B cell (primary cell): Measurements from ENCODE around the gene PDGFA. TPM values are rescaled to one million over a fixed set of nuclear protein-coding genes. Genes with fewer than 3 reads are reported as not detected.

Experiments
- ATAC-seq: fragments of 200-7000 bp; cut with Tn5 transposase; one replicate; pipeline ENCODE4 v1.10.0; 2021; ENCODE audit warnings: low read depth, mild to moderate bottlenecking, moderate number of reproducible peaks, moderate library complexity
- CTCF ChIA-PET: fragments of 350-600 bp; sonication (Branson Sonifier 250); formaldehyde crosslinking; loops from one replicate; lab custom pipeline; 2021; ENCODE audit warnings: antibody characterized with exemption, inconsistent platforms; lab: Charles Lee
- POLR2A ChIA-PET: fragments of 350-600 bp; sonication (Branson Sonifier 250); formaldehyde crosslinking; loops from one replicate; lab custom pipeline; 2021; ENCODE audit warnings: antibody characterized with exemption; lab: Charles Lee
- DNase-seq: peaks from one replicate; pipeline ENCODE4 v3.0.0; 2013
- H2AFZ ChIP-seq: 2 replicates; pipeline ENCODE4 v1.6.1; 2012; ENCODE audit warnings: mild to moderate bottlenecking, low read depth, low read length; ENCODE audit not compliant: insufficient read depth, poor library complexity, severe bottlenecking
- H3K27ac ChIP-seq, 2 donors: 1 replicate in 1 of 2; 2 replicates in 1 of 2; pipeline ENCODE4 v1.5.1; 2012 to 2013; ENCODE audit warnings: low read length in 2 of 2, mild to moderate bottlenecking in 2 of 2, moderate library complexity in 1 of 2
- H3K27me3 ChIP-seq, 4 experiments: fragments of 200-600 bp in 1 of 4; sonication (generic) in 1 of 4; replicated peaks in 1 of 4; 1 replicate in 2 of 4; 2 replicates in 2 of 4; pipeline versions ENCODE4 v1.6.1 to v1.7.0; 2013 to 2016; ENCODE audit warnings: low read length in 3 of 4, mild to moderate bottlenecking in 2 of 4, mixed read lengths in 1 of 4, moderate library complexity in 1 of 4; ENCODE audit not compliant: insufficient read depth in 4 of 4, control insufficient read depth in 3 of 4; ENCODE audit errors: control extremely low read depth in 1 of 4
- H3K36me3 ChIP-seq, 2 experiments: replicated peaks in 1 of 2; 1 replicate in 1 of 2; 2 replicates in 1 of 2; pipeline versions ENCODE4 v1.6.1 to v1.7.1; 2013; ENCODE audit warnings: low read length in 1 of 2; ENCODE audit not compliant: insufficient read depth in 2 of 2, control insufficient read depth in 1 of 2; ENCODE audit errors: control extremely low read depth in 1 of 2, extremely low read depth in 1 of 2
- H3K4me1 ChIP-seq, 2 donors: fragments of 200-600 bp in 1 of 2; sonication (generic) in 1 of 2; 1 replicate in 1 of 2; 2 replicates in 1 of 2; pipeline versions ENCODE4 v1.5.1 to v1.6.1; 2013 to 2017; ENCODE audit warnings: low read length in 2 of 2; ENCODE audit not compliant: control insufficient read depth in 2 of 2, insufficient read depth in 2 of 2
- H3K4me2 ChIP-seq: replicated peaks from 2 replicates; pipeline ENCODE3; 2012; ENCODE audit warnings: mild to moderate bottlenecking, low read depth, low read length; ENCODE audit not compliant: poor library complexity, severe bottlenecking
- H3K4me3 ChIP-seq, 5 experiments: fragments of 200-600 bp in 1 of 5; sonication (generic) in 1 of 5; 1 replicate in 3 of 5; 2 replicates in 2 of 5; pipeline versions ENCODE4 v1.5.1 to v1.7.0; 2011 to 2016; ENCODE audit warnings: low read length in 4 of 5, mild to moderate bottlenecking in 4 of 5, low read depth in 2 of 5, control low read depth in 1 of 5, moderate library complexity in 1 of 5; ENCODE audit not compliant: insufficient read depth in 1 of 5; ENCODE audit errors: control extremely low read depth in 1 of 5, extremely low read depth in 1 of 5
- H3K79me2 ChIP-seq: fragments of 200-600 bp; sonication (generic); one replicate; pipeline ENCODE4 v1.6.0; 2016; ENCODE audit warnings: low read length; ENCODE audit not compliant: control insufficient read depth, insufficient read depth
- H3K9ac ChIP-seq: fragments of 200-600 bp; sonication (generic); 2 replicates; pipeline ENCODE4 v1.6.1; 2017; ENCODE audit warnings: mild to moderate bottlenecking, low read length, moderate library complexity
- H3K9me3 ChIP-seq, 3 donors: one replicate each; pipeline versions ENCODE4 v1.6.1 to v1.7.1; 2013; ENCODE audit warnings: low read length in 2 of 3; ENCODE audit not compliant: control insufficient read depth in 2 of 3, insufficient read depth in 1 of 3; ENCODE audit errors: control extremely low read depth in 1 of 3
- H4K20me1 ChIP-seq: 2 replicates; pipeline ENCODE4 v1.6.0; 2012; ENCODE audit warnings: mild to moderate bottlenecking, low read length; ENCODE audit not compliant: insufficient read depth, control insufficient read depth, poor library complexity, severe bottlenecking
- H3K27ac Mint-ChIP-seq: one replicate; pipeline ENCODE4 v1.8.0; 2021; ENCODE audit warnings: mixed read lengths
- H3K27me3 Mint-ChIP-seq: one replicate; pipeline ENCODE4 v1.8.0; 2021; ENCODE audit warnings: mixed read lengths
- H3K4me1 Mint-ChIP-seq: one replicate; pipeline ENCODE4 v1.8.0; 2021; ENCODE audit warnings: mixed read lengths
- H3K4me3 Mint-ChIP-seq: one replicate; pipeline ENCODE4 v1.8.0; 2021; ENCODE audit warnings: mixed read lengths
- H3K9me3 Mint-ChIP-seq: one replicate; pipeline ENCODE4 v1.8.0; 2022; ENCODE audit warnings: mixed read lengths; ENCODE audit not compliant: insufficient read depth
- EZH2 ChIP-seq: IDR thresholded peaks from 2 replicates; pipeline ENCODE4 v1.6.1; 2012; ENCODE audit warnings: borderline replicate concordance, low read depth, mild to moderate bottlenecking, moderate library complexity, low read length; ENCODE audit not compliant: insufficient read depth, poor library complexity, severe bottlenecking
- whole genome bisulfite sequencing: methylation state at CpG from one replicate; pipeline ENCODE4 v1.1.5; 2013; ENCODE audit warnings: missing lambda C conversion rate; ENCODE audit not compliant: insufficient coverage; 5-methylcytosine and 5-hydroxymethylcytosine counted together
- intact Hi-C: fragments of 100-400 bp; cut with micrococcal nuclease; formaldehyde crosslinking; loops from one replicate; pipeline ENCODE4 v1.10.0; 2022
- polyA plus RNA-seq: library from polyadenylated mRNA; depleted of rRNA; stranded (reverse); fragments of >200 nt; gene quantifications from 2 replicates; pipeline ENCODE4 v1.2.3, GENCODE V29; 2012
- total RNA-seq, 2 donors: library from RNA; stranded (reverse); fragments of 120-200 nt in 1 of 2; gene quantifications; 1 replicate in 1 of 2; 2 replicates in 1 of 2; pipeline versions ENCODE4 v1.2.3 to v1.2.4, GENCODE V29; 2013 to 2022
- TF ChIP-seq, protein P1 (sequence below): fragments of 200-600 bp; IDR thresholded peaks from one replicate; pipeline ENCODE4 v1.8.0; 2022; ENCODE audit warnings: antibody characterized with exemption, mild to moderate bottlenecking

Gene PDGFA
- total and polyA plus RNA-seq, 2 donors (not counting 1 experiment from before 2014, with no cell fraction given): 0.36 to 1.5 TPM

DNA sequence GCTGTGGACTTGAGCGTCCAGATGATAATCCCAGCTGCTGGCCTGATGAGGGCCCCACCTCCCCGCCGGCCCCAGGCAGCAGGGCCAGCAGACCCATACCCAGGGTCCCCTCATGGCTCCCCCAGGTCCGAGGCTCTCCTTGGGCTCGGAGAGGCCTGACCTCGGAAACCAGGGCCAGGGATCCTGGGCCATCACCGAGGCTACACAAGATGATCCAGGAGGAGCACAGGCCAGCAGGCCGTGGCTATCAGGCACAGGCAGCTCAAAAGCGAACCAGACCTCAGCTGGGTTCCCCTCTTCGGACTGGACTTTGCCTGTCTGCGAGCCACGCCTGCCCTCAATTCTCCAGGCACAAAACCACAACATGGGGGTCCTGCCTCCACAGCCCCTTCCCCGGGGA lies 17.4 kb downstream of the PDGFA start:
- no peak overlapping the region for H3K9ac ChIP-seq
- H3K79me2 ChIP-seq: no peaks in the 10 kb centered on the region
- Mint-ChIP-seq H3K27ac (no peak overlapping the region), H3K9me3 (no peaks in the 10 kb centered on the region), H3K4me1 (no peaks in the 10 kb centered on the region), H3K27me3 (no peaks in the 10 kb centered on the region), H3K4me3 (no peak overlapping the region)
- ChIA-PET POLR2A (no interaction called here), CTCF (no interaction called here)
- ATAC-seq (no peak), DNase-seq (no peak)
- H3K27ac ChIP-seq: no peak overlapping the region
- H3K4me1 ChIP-seq: no peaks in the 10 kb centered on the region
- H3K9me3 ChIP-seq: peaks cover 0 to 11% (median 0%) of the 10 kb centered on the region in 3 donors
- no peaks in the 10 kb centered on the region for H4K20me1 ChIP-seq
- H2AFZ ChIP-seq: no peak overlapping the region
- TF ChIP-seq EZH2: no peak
- TF ChIP-seq, protein P1, sequence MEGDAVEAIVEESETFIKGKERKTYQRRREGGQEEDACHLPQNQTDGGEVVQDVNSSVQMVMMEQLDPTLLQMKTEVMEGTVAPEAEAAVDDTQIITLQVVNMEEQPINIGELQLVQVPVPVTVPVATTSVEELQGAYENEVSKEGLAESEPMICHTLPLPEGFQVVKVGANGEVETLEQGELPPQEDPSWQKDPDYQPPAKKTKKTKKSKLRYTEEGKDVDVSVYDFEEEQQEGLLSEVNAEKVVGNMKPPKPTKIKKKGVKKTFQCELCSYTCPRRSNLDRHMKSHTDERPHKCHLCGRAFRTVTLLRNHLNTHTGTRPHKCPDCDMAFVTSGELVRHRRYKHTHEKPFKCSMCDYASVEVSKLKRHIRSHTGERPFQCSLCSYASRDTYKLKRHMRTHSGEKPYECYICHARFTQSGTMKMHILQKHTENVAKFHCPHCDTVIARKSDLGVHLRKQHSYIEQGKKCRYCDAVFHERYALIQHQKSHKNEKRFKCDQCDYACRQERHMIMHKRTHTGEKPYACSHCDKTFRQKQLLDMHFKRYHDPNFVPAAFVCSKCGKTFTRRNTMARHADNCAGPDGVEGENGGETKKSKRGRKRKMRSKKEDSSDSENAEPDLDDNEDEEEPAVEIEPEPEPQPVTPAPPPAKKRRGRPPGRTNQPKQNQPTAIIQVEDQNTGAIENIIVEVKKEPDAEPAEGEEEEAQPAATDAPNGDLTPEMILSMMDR: no peak
- no peak overlapping the region for H3K4me3 ChIP-seq
- no peaks in the 10 kb centered on the region for H3K27me3 ChIP-seq
- no peak overlapping the region for H3K4me2 ChIP-seq
- intact Hi-C loops: no loop called here
- H3K36me3 ChIP-seq: no peaks in the 10 kb centered on the region
- 92% methylated on average over 11 of the region's 13 CpGs for WGBS

DNA sequence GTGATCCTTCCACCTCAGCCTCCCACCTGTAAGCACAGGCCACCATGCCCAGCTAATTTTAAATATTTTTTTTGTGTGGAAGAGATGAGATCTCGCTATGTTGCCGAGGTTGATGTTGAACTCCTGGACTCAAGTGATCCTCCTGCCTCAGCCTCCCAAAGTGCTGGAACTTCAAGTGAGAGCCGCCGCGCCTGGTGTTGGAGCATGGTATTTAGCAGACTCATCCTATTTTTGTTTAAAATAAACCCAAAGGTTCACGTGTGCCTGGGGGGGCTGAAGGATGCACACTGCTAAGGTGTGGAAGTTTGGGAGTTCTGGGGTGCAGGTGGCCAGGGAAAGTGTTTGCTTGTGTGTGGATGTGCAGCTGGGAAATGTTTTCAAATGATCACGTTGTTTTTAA lies 18.1 kb downstream of the PDGFA start:
- Histone ChIP-seq H2AFZ (no peak overlapping the region), H3K27ac (no peak overlapping the region), H3K36me3 (no peaks in the 10 kb centered on the region), H3K4me1 (no peaks in the 10 kb centered on the region), H3K4me3 (no peak overlapping the region), H3K4me2 (no peak overlapping the region), H4K20me1 (no peaks in the 10 kb centered on the region), H3K27me3 (no peaks in the 10 kb centered on the region), H3K9ac (no peak overlapping the region), H3K9me3 (peaks cover 0 to 11% (median 0%) of the 10 kb centered on the region in 3 donors), H3K79me2 (no peaks in the 10 kb centered on the region)
- no peak for DNase-seq
- intact Hi-C loops: no loop called here
- Mint-ChIP-seq H3K9me3 (no peaks in the 10 kb centered on the region), H3K27me3 (no peaks in the 10 kb centered on the region), H3K4me3 (no peak overlapping the region), H3K4me1 (no peaks in the 10 kb centered on the region), H3K27ac (no peak overlapping the region)
- no peak for ATAC-seq
- ChIA-PET CTCF (no interaction called here), POLR2A (no interaction called here)
- TF ChIP-seq, protein P1: no peak
- no peak for TF ChIP-seq EZH2
- WGBS: 98% methylated on average over 6 of the region's 7 CpGs
